CD4-positive, alpha-beta memory T cell (primary cell): ENCODE data around the gene HSD17B14. TPM values are rescaled to one million over a fixed set of nuclear protein-coding genes. Genes with fewer than 3 reads are reported as not detected.
"Not testable (repeated sequence)": the region's sequence is repeated elsewhere in the genome, so short reads cannot be mapped to it uniquely, and the experiment has no call there.

Source experiments
- CTCF ChIA-PET: fragments of 350-600 bp; sonication (Branson Sonifier 250); formaldehyde crosslinking; loops from one replicate; lab custom pipeline; 2021; ENCODE audit warnings: inconsistent platforms; ENCODE audit not compliant: partially characterized antibody; lab: Charles Lee
- POLR2A ChIA-PET: fragments of 350-600 bp; sonication (Branson Sonifier 250); formaldehyde crosslinking; loops from one replicate; lab custom pipeline; 2021; ENCODE audit not compliant: partially characterized antibody; lab: Charles Lee
- DNase-seq, 5 donors: peaks; one replicate each; pipeline versions ENCODE4 v3.0.0 to v3.0.0-alpha.2; 2020 to 2022; ENCODE audit warnings: mixed read lengths in 1 of 5
- H3K27ac ChIP-seq: one replicate; pipeline ENCODE4 v1.7.0; 2013; ENCODE audit warnings: low read depth, low read length
- H3K27me3 ChIP-seq: 2 replicates; pipeline ENCODE4 v1.7.0; 2013; ENCODE audit warnings: mild to moderate bottlenecking, low read length, moderate library complexity; ENCODE audit not compliant: insufficient read depth
- H3K36me3 ChIP-seq: 2 replicates; pipeline ENCODE4 v1.7.0; 2013; ENCODE audit warnings: mild to moderate bottlenecking, low read length, moderate library complexity; ENCODE audit not compliant: insufficient read depth
- H3K4me1 ChIP-seq: 2 replicates; pipeline ENCODE4 v1.7.0; 2013; ENCODE audit warnings: mild to moderate bottlenecking, low read length, moderate library complexity; ENCODE audit not compliant: insufficient read depth
- H3K4me3 ChIP-seq, 2 donors: one replicate each; pipeline ENCODE4 v1.7.0; 2013; ENCODE audit warnings: low read length in 2 of 2, mild to moderate bottlenecking in 1 of 2
- H3K9me3 ChIP-seq, 2 donors: one replicate each; pipeline ENCODE4 v1.7.0; 2013; ENCODE audit warnings: low read length in 2 of 2, control low read depth in 1 of 2; ENCODE audit not compliant: control insufficient read depth in 1 of 2
- H3K27ac Mint-ChIP-seq, 7 donors: one replicate each; pipeline ENCODE4 v1.8.0; 2020 to 2021; ENCODE audit warnings: mixed read lengths in 7 of 7, mild to moderate bottlenecking in 6 of 7, inconsistent platforms in 3 of 7, moderate library complexity in 3 of 7
- H3K27me3 Mint-ChIP-seq, 2 donors: one replicate each; pipeline ENCODE4 v1.8.0; 2020 to 2021; ENCODE audit warnings: mixed read lengths in 2 of 2
- H3K36me3 Mint-ChIP-seq, 2 donors: one replicate each; pipeline ENCODE4 v1.8.0; 2020 to 2021; ENCODE audit warnings: mixed read lengths in 2 of 2, inconsistent platforms in 1 of 2, mild to moderate bottlenecking in 1 of 2
- H3K4me1 Mint-ChIP-seq, 4 donors: one replicate each; pipeline ENCODE4 v1.8.0; 2020 to 2021; ENCODE audit warnings: mixed read lengths in 4 of 4, mild to moderate bottlenecking in 1 of 4
- H3K4me3 Mint-ChIP-seq, 8 donors: one replicate each; pipeline ENCODE4 v1.8.0; 2020 to 2021; ENCODE audit warnings: mixed read lengths in 8 of 8, mild to moderate bottlenecking in 7 of 8, moderate library complexity in 6 of 8, inconsistent platforms in 3 of 8
- H3K9me3 Mint-ChIP-seq, 8 donors: one replicate each; pipeline ENCODE4 v1.8.0; 2020 to 2021; ENCODE audit warnings: mixed read lengths in 8 of 8, mild to moderate bottlenecking in 5 of 8, inconsistent platforms in 3 of 8, moderate library complexity in 1 of 8
- intact Hi-C: fragments of 100-400 bp; cut with micrococcal nuclease; formaldehyde crosslinking; loops from one replicate; pipeline ENCODE4 v1.15.1; 2023
- polyA plus RNA-seq, 2 donors: library from polyadenylated mRNA; unstranded; fragments of 300-500 nt; fragmentation: Illumina TruSeq; gene quantifications; one replicate each; pipeline ENCODE4 v1.2.3, GENCODE V29; 2021
- total RNA-seq, 2 experiments: library from RNA; stranded (reverse); gene quantifications; one replicate each; pipeline ENCODE4 v1.2.3, GENCODE V29; 2021

The HSD17B14 gene
- under 1 TPM; 0.35 to 0.75 TPM for total RNA-seq
- polyA plus RNA-seq = 1 to 10 TPM in 1 of 2 donors, under 1 TPM in 1; 0.32 to 1.1 TPM

DNA sequence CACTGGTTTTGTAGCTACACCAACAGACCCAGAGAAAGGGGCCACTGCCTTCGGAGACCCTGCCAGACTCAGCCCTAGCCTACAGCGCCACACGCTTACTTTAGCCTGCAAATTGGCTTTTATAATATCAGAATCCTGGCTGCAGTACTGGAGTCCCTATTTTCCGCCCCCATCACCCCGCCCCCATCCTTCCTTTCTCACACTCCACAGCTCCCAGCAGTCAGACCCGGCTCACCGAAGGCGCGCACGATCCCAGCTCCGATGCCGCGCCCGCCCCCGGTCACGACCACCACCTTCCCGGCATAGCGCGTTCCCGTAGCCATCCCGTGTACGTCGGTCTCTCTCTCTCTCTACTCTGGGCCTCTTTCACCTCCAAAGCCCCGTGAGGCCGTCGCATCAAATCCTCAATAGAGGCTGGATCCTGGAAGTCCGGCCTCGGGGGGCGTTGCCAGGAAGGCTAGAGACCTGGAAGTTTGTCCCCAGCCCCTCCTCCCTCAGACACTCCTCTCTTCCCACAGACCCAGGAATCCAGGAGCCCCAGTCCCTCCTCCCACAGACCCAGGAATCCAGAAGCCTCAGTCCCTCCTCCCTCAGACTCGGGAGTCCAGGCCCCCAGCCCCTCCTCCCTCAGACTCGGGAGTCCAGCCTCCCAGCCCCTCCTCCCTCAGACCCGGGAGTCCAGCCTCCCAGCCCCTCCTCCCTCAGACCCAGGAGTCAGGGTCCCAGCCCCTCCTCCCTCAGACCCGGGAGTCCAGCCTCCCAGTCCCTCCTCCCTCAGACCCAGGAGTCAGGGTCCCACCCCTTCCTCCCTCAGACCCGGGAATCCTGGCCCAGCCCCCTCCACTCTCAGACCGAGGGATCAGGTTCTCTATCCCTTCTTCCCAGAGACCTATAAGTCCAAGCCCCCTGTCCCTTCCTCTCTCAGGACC, at the start of gene HSD17B14:
Gene HSD17B14, minus strand, starts transcription at position 403 of the 929 bp plus-strand sequence. Its CDS starts 80 bp downstream, at position 323.
- no peaks in the 10 kb centered on the region for H3K9me3 Mint-ChIP-seq
- ChIA-PET CTCF (interaction anchor here (0.6 to 2.3 kb wide), 18 partner anchors 8 to 191 kb away, joined by 3 to 59 read pairs (median 4); partner anchors contain the start of genes CA11, FTL, GYS1 and RUVBL2), POLR2A (interaction anchor here (0.8 to 1.6 kb wide), 7 partner anchors 41 to 217 kb away, joined by 3 to 5 read pairs (median 3); partner anchors contain the start of genes FTL, RPL18 and SPHK2)
- H3K4me1 Mint-ChIP-seq = peaks cover 15 to 21% (median 16%) of the 10 kb centered on the region in 4 donors
- Histone ChIP-seq H3K27me3 (no peaks in the 10 kb centered on the region), H3K4me3 (peak within 1 kb of the TSS in 1 of 2 donors; percentile 51), H3K4me1 (peaks cover 21% of the 10 kb centered on the region), H3K36me3 (no peaks in the 10 kb centered on the region), H3K27ac (peak within 1 kb of the TSS; percentile 10), H3K9me3 (no peaks in the 10 kb centered on the region)
- H3K27me3 Mint-ChIP-seq = peaks cover 4 to 14% of the 10 kb centered on the region in 2 donors
- H3K27ac Mint-ChIP-seq = peak within 1 kb of the TSS; percentile 62 to 92 (median 84)
- intact Hi-C loops = no loop called here
- H3K36me3 Mint-ChIP-seq = no peaks in the 10 kb centered on the region
- no peak for DNase-seq
- H3K4me3 Mint-ChIP-seq = peak within 1 kb of the TSS; percentile 77 to 91 (median 84)

DNA sequence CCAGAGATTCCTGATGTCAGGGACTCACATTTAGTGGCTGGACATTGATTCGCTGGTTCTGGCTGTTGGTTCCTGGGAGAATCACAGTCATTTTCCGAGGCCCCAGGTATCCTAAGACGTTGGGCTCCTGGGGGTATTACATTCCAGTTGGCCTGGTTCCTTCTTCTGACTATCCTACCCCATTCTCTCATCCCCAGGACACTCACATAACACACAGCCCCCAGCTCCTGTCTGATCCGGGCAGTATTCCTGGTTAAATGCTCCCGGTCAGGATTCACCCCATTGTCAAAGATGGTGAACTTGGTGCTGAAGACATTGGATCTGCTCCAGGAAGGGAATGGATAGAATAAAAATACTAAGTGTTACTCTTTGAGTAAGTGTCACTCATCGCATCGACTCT, 47.4 kb upstream of the HSD17B14 start:
- Mint-ChIP-seq H3K4me1 (peaks cover under 1 to 7% (median 2%) of the 10 kb centered on the region in 4 donors), H3K27ac (peak overlapping the region in 4 of 7 donors; percentile 30 to 99 (median 82)), H3K4me3 (no peak overlapping the region), H3K9me3 (peaks cover 0 to 18% (median 0%) of the 10 kb centered on the region in 8 donors), H3K36me3 (peaks cover 0 to 11% of the 10 kb centered on the region in 2 donors), H3K27me3 (no peaks in the 10 kb centered on the region)
- DNase-seq = no peak
- Histone ChIP-seq H3K36me3 (no peaks in the 10 kb centered on the region), H3K27me3 (no peaks in the 10 kb centered on the region), H3K4me1 (peaks cover 2% of the 10 kb centered on the region), H3K4me3 (no peak overlapping the region), H3K27ac (no peak overlapping the region), H3K9me3 (no peaks in the 10 kb centered on the region)
- ChIA-PET POLR2A (no interaction called here), CTCF (interaction anchor here (0.6 kb wide), 1 partner anchor 87 kb away, joined by 3 read pairs; no protein-coding TSS in a partner anchor)
- intact Hi-C loops = no loop called here

DNA sequence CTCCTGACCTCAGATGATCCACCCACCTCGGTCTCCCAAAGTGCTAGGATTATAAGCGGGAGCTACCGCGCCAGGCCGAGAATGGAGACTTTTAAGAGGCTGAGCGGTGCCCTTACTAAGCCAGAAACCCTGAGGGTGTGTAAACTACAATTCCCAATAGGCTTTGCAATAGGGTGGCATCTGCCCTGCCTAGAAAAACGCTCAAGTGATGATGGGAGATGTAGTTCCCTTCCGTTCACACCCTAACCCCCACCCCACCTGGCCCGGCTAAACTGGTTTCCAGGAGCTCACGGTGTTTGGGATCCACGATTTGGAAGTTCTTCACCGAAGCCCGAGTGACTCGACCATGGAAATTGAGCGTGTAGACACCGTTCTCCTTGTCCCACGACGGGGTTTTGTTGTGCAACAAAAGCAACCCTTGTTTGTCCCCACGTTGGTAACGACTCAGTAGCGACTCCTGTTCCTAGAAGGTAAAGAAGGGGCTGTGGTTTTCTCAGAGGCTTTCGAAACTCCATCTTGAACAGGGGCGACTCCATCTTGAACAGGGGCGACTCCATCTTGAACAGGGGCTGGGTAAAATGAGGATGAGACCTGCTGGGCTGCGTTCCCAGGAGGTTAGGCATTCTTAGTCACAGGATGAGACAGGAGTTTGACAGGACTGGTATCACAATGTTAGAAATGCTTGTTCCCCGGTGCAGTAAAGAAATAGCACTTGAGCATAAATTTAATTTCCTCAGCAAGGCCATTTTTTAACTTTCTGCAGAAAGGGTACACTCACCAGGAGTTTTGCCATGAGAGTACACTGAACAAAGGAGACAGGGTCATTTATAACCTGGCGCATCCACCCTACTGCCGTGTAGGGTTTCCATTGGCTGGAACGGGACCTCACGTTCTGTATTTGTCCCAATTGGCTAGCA, 45.7 kb upstream of the HSD17B14 start:
- Histone ChIP-seq H3K27me3 (no peaks in the 10 kb centered on the region), H3K4me1 (peaks cover 5% of the 10 kb centered on the region), H3K27ac (no peak overlapping the region), H3K4me3 (no peak overlapping the region), H3K9me3 (no peaks in the 10 kb centered on the region), H3K36me3 (no peaks in the 10 kb centered on the region)
- H3K27me3 Mint-ChIP-seq = no peaks in the 10 kb centered on the region
- peak; percentile 37 to 60 (median 46) for DNase-seq
- peaks cover 0 to 19% (median 0%) of the 10 kb centered on the region in 8 donors for H3K9me3 Mint-ChIP-seq
- CTCF ChIA-PET = no interaction called here
- H3K4me3 Mint-ChIP-seq = peak overlapping the region in 2 of 8 donors; percentile 25 to 54
- H3K4me1 Mint-ChIP-seq = peaks cover 1 to 18% (median 6%) of the 10 kb centered on the region in 4 donors
- intact Hi-C loops = no loop called here
- POLR2A ChIA-PET = interaction anchor here (0.6 to 2.3 kb wide), 5 partner anchors 9 to 705 kb away, joined by 3 to 10 read pairs (median 7); partner anchors contain the start of genes NUCB1 and PPP1R15A
- H3K36me3 Mint-ChIP-seq = peaks cover 4 to 28% of the 10 kb centered on the region in 2 donors
- H3K27ac Mint-ChIP-seq = peak overlapping the region in 5 of 7 donors; percentile 43 to 99 (median 68)

DNA sequence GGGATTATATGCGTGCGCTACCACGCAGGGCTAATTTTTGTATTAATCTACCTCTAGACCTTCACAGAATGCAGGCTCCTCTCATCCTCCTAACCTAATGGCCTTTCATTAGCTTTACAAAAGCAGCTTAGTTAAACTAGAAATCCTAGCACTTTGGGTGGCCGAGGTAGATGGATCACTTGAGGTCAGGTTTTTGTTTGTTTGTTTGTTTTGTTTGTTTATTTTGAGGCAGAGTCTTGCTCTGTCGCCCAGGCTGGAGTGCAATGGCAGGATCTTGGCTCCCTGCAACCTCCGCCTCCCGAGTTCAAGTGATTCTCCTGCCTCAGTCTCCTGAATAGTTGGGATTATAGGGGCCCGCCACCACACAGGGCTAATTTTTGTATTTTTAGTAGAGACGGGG, 43.4 kb upstream of the HSD17B14 start:
- H3K4me3 Mint-ChIP-seq, H3K27me3 ChIP-seq, intact Hi-C loops, H3K36me3 ChIP-seq, H3K9me3 ChIP-seq, H3K4me3 ChIP-seq, H3K27ac ChIP-seq, H3K27me3 Mint-ChIP-seq, POLR2A ChIA-PET: not testable (repeated sequence)
- peaks cover 15 to 42% of the 10 kb centered on the region in 2 donors for H3K36me3 Mint-ChIP-seq
- H3K9me3 Mint-ChIP-seq = peaks cover 0 to 14% (median 0%) of the 10 kb centered on the region in 8 donors
- H3K4me1 Mint-ChIP-seq = peaks cover 10 to 37% (median 21%) of the 10 kb centered on the region in 4 donors
- peak overlapping the region in 3 of 7 donors; percentile 24 to 99 (median 74) for H3K27ac Mint-ChIP-seq
- DNase-seq = peak in 3 of 5 donors; percentile 13 to 26 (median 24)
- H3K4me1 ChIP-seq = peaks cover 22% of the 10 kb centered on the region
- CTCF ChIA-PET = interaction anchor here (0.6 to 0.7 kb wide), 4 partner anchors 25 to 969 kb away, joined by 3 read pairs; no protein-coding TSS in a partner anchor

DNA sequence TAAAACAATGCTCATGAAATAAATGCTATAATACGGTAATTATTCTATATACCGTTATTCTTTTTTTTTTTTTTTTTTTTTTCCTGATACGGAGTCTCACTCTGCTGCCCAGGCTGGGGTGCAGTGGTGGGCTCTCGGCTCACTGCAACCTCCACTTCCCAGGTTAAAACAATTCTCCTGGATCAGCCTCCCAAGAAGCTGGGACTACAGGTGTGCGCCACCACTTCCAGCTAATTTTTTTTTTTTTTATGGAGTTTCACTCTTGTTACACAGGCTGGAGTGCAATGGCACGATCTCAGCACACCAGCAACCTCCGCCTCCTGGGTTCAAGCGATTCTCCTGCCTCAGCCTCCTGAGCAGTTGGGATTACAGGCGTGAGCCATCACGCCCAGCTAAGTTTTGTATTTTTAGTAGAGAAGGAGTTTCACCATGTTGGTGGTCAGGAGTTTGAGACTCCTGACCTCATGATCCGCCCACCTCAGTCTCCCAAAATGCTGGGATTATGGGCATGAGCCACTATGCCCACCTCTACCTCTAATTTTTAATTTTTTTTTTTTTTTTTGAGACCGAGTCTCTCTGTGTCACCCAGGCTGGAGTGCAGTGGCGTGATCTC, 42.8 kb upstream of the HSD17B14 start:
- H3K27ac Mint-ChIP-seq = peak overlapping the region in 4 of 7 donors; percentile 47 to 99 (median 67)
- CTCF ChIA-PET = interaction anchor here (0.6 to 1.2 kb wide), 5 partner anchors 24 to 362 kb away, joined by 3 to 4 read pairs (median 3); partner anchors contain the start of genes GYS1 and RUVBL2

More for the DNA sequence above, 42.8 kb upstream of the HSD17B14 start:
- H3K4me3 ChIP-seq = no peak overlapping the region
- peaks cover 0 to 14% (median 0%) of the 10 kb centered on the region in 8 donors for H3K9me3 Mint-ChIP-seq
- peaks cover 21 to 47% of the 10 kb centered on the region in 2 donors for H3K36me3 Mint-ChIP-seq
- intact Hi-C loops = no loop called here
- H3K4me3 Mint-ChIP-seq = no peak overlapping the region
- peaks cover 14 to 42% (median 27%) of the 10 kb centered on the region in 4 donors for H3K4me1 Mint-ChIP-seq
- H3K4me1 ChIP-seq = peaks cover 27% of the 10 kb centered on the region
- H3K27me3 Mint-ChIP-seq = no peaks in the 10 kb centered on the region
- peaks cover 5% of the 10 kb centered on the region for H3K36me3 ChIP-seq
- H3K27ac ChIP-seq = no peak overlapping the region
- H3K9me3 ChIP-seq = no peaks in the 10 kb centered on the region
- POLR2A ChIA-PET = interaction anchor here (0.6 kb wide), 1 partner anchor 31 kb away, joined by 3 read pairs; no protein-coding TSS in a partner anchor
- H3K27me3 ChIP-seq = no peaks in the 10 kb centered on the region
- DNase-seq = peak in 3 of 5 donors; percentile 13 to 23 (median 16)
